Tibial nerve (tissue), 3 donors: ENCODE data around the gene MCF2L.

Experiments used
- POLR2A ChIP-seq, 2 donors: fragments of 450-650 bp; IDR thresholded peaks; one replicate each; pipeline ENCODE4 v1.6.1; 2017; ENCODE audit warnings: antibody characterized with exemption in 2 of 2, mild to moderate bottlenecking in 2 of 2, moderate library complexity in 2 of 2
- TF ChIP-seq, protein P1 (sequence below), 5 experiments: fragments of 200-600 bp in 3 of 5; fragments of 450-650 bp in 2 of 5; sonication (generic) in 3 of 5; IDR thresholded peaks; one replicate each; pipeline ENCODE4 v1.5.1; 2016 to 2019; ENCODE audit warnings: antibody characterized with exemption in 5 of 5, mild to moderate bottlenecking in 3 of 5, moderate library complexity in 2 of 5

DNA sequence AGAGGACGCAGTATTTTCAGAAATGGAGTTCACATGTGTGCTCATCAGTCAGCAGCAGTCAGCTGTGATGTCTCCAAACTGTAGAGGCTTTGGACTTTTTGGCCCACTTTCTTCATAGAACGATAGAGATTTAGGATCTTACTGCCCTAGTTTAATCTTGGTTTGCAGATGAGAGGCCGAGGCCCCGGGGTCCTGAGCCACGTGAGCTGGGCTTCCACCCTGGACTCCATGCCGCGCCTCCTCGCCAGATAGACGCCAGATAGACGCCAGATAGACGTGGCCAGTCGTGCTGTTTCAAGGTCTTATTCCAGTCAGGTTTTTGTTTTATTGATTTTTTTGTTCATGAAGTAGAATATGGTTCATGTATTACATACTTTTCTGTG lies 11.7 kb upstream of the MCF2L start:
- TF ChIP-seq, protein P1, sequence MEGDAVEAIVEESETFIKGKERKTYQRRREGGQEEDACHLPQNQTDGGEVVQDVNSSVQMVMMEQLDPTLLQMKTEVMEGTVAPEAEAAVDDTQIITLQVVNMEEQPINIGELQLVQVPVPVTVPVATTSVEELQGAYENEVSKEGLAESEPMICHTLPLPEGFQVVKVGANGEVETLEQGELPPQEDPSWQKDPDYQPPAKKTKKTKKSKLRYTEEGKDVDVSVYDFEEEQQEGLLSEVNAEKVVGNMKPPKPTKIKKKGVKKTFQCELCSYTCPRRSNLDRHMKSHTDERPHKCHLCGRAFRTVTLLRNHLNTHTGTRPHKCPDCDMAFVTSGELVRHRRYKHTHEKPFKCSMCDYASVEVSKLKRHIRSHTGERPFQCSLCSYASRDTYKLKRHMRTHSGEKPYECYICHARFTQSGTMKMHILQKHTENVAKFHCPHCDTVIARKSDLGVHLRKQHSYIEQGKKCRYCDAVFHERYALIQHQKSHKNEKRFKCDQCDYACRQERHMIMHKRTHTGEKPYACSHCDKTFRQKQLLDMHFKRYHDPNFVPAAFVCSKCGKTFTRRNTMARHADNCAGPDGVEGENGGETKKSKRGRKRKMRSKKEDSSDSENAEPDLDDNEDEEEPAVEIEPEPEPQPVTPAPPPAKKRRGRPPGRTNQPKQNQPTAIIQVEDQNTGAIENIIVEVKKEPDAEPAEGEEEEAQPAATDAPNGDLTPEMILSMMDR (IDR thresholded peaks at IDR 0.05), result no peak
- TF ChIP-seq POLR2A (IDR thresholded peaks at IDR 0.05), result no peak
